ENCODE measurements around the gene RRP9.

GRCh38 chr3:51894939-51895338, 46.8 kb downstream of the RRP9 start:
- TF ChIP-seq POLR2AphosphoS5 (IDR thresholded peaks at IDR 0.05; ENCODE audit: low read depth, low read length), result no peak
- no peak for TF ChIP-seq TAF1 (IDR thresholded peaks at IDR 0.05; ENCODE audit: low read depth, low read length)
- no peak for TF ChIP-seq POLR2A (IDR thresholded peaks at IDR 0.05; ENCODE audit: low read depth, low read length)
